GM19438 (cell line): ENCODE data around the gene STRIP2.

Experiments used
- ATAC-seq: cut with Tn5 transposase; IDR thresholded peaks from one replicate; pipeline ENCODE4 v1.9.1; 2021; ENCODE audit warnings: low read depth; ENCODE audit not compliant: unreplicated experiment

The STRIP2 gene

GRCh38 chr7:129482781-129483180 is 48.5 kb downstream of the STRIP2 start:
- no peak for ATAC-seq

- ATAC-seq: no peak
Measured at GRCh38 chr7:129489491-129489890, 55.3 kb downstream of the STRIP2 start.

- no peak for ATAC-seq
Measured at GRCh38 chr7:129492391-129492790, 58.2 kb downstream of the STRIP2 start.

- no peak for ATAC-seq
Measured at GRCh38 chr7:129493555-129493954, 59.3 kb downstream of the STRIP2 start.

GRCh38 chr7:129494041-129494440 is 59.8 kb downstream of the STRIP2 start:
- ATAC-seq: peak; percentile 58

GRCh38 chr7:129495987-129496386 is 61.8 kb downstream of the STRIP2 start:
- no peak for ATAC-seq

- ATAC-seq: no peak
Measured at GRCh38 chr7:129496653-129497052, 62.4 kb downstream of the STRIP2 start.

- ATAC-seq: no peak
Measured at GRCh38 chr7:129497156-129497555, 62.9 kb downstream of the STRIP2 start.

GRCh38 chr7:129498021-129498420 is 63.8 kb downstream of the STRIP2 start:
- ATAC-seq: no peak

GRCh38 chr7:129499999-129500398 is 65.8 kb downstream of the STRIP2 start:
- ATAC-seq: peak; percentile 33

GRCh38 chr7:129501760-129502707 is 67.8 kb downstream of the STRIP2 start, which contains the start of gene SMKR1:
SMKR1 (plus strand) TSS chr7:129502531; CDS start chr7:129502825, 294 bp downstream.
- peak; percentile 78 for ATAC-seq

GRCh38 chr7:129502708-129503685 is 68.8 kb downstream of the STRIP2 start:
- ATAC-seq: peak; percentile 12

GRCh38 chr7:129503725-129504124 is 69.5 kb downstream of the STRIP2 start:
- ATAC-seq: no peak

GRCh38 chr7:129512192-129512591 is 78.0 kb downstream of the STRIP2 start:
- ATAC-seq: no peak

GRCh38 chr7:129513546-129513945 is 79.3 kb downstream of the STRIP2 start:
- ATAC-seq: no peak

- no peak for ATAC-seq
Measured at GRCh38 chr7:129514683-129515082, 80.5 kb downstream of the STRIP2 start.

GRCh38 chr7:129515381-129515780 is 81.1 kb downstream of the STRIP2 start:
- no peak for ATAC-seq

GRCh38 chr7:129517931-129518330 is 83.7 kb downstream of the STRIP2 start:
- ATAC-seq: no peak

GRCh38 chr7:129519464-129519863 is 85.2 kb downstream of the STRIP2 start:
- ATAC-seq: no peak

- no peak for ATAC-seq
Measured at GRCh38 chr7:129522088-129522970, 88.1 kb downstream of the STRIP2 start.
